K562 (cell line): ENCODE data around the gene HAAO. TPM values are rescaled to one million over a fixed set of nuclear protein-coding genes. Genes with fewer than 3 reads are reported as not detected.
A peak's percentile ranks its signal among the peaks of the same experiment; 100 is the strongest.

Experiments
- EWSR1 ChIP-seq: fragments of 450-650 bp; IDR thresholded peaks from 2 replicates; pipeline ENCODE4 v1.6.1; 2018; ENCODE audit warnings: borderline replicate concordance, mild to moderate bottlenecking, low read depth, moderate library complexity; ENCODE audit not compliant: partially characterized antibody
- GTF2A2 ChIP-seq: IDR thresholded peaks from 2 replicates; pipeline ENCODE4 v1.6.1; 2016; ENCODE audit warnings: mild to moderate bottlenecking, missing genetic modification characterization, missing compliant biosample characterization
- HDAC1 ChIP-seq, 2 experiments: fragments of 450-650 bp; IDR thresholded peaks; 2 replicates each; pipeline ENCODE4 v1.6.1; 2016 to 2017; ENCODE audit warnings: inconsistent platforms in 1 of 2, mild to moderate bottlenecking in 1 of 2, moderate library complexity in 1 of 2
- MCM5 ChIP-seq: fragments of 450-650 bp; IDR thresholded peaks from 2 replicates; pipeline ENCODE4 v1.6.1; 2016; ENCODE audit warnings: low read depth
- NUFIP1 ChIP-seq: fragments of 450-650 bp; IDR thresholded peaks from 2 replicates; pipeline ENCODE4 v1.6.1; 2018; ENCODE audit not compliant: partially characterized antibody
- PREB ChIP-seq: sonication (generic); formaldehyde crosslinking; IDR thresholded peaks from 2 replicates; pipeline ENCODE4 v1.8.1; 2023; ENCODE audit warnings: mild to moderate bottlenecking, missing genetic modification reagents
- RBM39 ChIP-seq: fragments of 200-400 bp; formaldehyde crosslinking; optimal IDR thresholded peaks from 2 replicates; pipeline ENCODE3; 2018; ENCODE audit warnings: low read depth, low read length
- SIN3B ChIP-seq: fragments of 450-650 bp; IDR thresholded peaks from 2 replicates; pipeline ENCODE4 v1.6.1; 2017; ENCODE audit warnings: low read depth, mild to moderate bottlenecking, moderate library complexity
- SMARCC2 ChIP-seq: fragments of 450-650 bp; IDR thresholded peaks from 2 replicates; pipeline ENCODE4 v1.6.1; 2017; ENCODE audit warnings: antibody characterized with exemption, moderate library complexity, mild to moderate bottlenecking, low read depth
- SMC3 ChIP-seq: conservative IDR thresholded peaks from 2 replicates; pipeline ENCODE4 v1.6.1; 2011; ENCODE audit warnings: low read depth, low read length, improper control_type of control experiment; ENCODE audit not compliant: insufficient read depth
- SNRNP70 ChIP-seq: fragments of 200-400 bp; formaldehyde crosslinking; optimal IDR thresholded peaks from 2 replicates; pipeline ENCODE3; 2017; ENCODE audit warnings: low read depth, low read length
- SREBF1 ChIP-seq: fragments of 150-350 bp; IDR thresholded peaks from 2 replicates; pipeline ENCODE4 v1.6.1; 2014; ENCODE audit warnings: antibody characterized with exemption, low read depth, low read length, borderline replicate concordance
- SRF ChIP-seq, 2 experiments: fragments of 250-450, 450-650 bp in 1 of 2; sonication (Bioruptor Pico) in 1 of 2; sonication (generic) in 1 of 2; formaldehyde crosslinking; IDR thresholded peaks; 2 replicates each; pipeline versions ENCODE4 v1.5.0 to v1.5.1; 2020 to 2022; ENCODE audit warnings: mild to moderate bottlenecking in 1 of 2, missing genetic modification reagents in 1 of 2
- TEAD4 ChIP-seq, 2 experiments: sonication (generic) in 1 of 2; formaldehyde crosslinking in 1 of 2; IDR thresholded peaks; 2 replicates each; pipeline versions ENCODE4 v1.6.1 to v1.8.0; 2012 to 2022; ENCODE audit warnings: borderline replicate concordance in 1 of 2, inconsistent platforms in 1 of 2, low read length in 1 of 2, mild to moderate bottlenecking in 1 of 2, missing genetic modification reagents in 1 of 2
- ZFX ChIP-seq: sonication (generic); formaldehyde crosslinking; IDR thresholded peaks from 2 replicates; pipeline ENCODE4 v1.8.0; 2022; ENCODE audit warnings: mild to moderate bottlenecking, missing genetic modification reagents, moderate library complexity
- polyA plus RNA-seq, 8 experiments: library from polyadenylated mRNA; depleted of rRNA in 4 of 8; stranded (reverse) in 5 of 8; unstranded in 3 of 8; fragments of >200 nt; fragmentation: Nextera tagmentation in 2 of 8; fragmentation: Illumina TruSeq in 1 of 8; extraction: Ambion mirVana in 2 of 8; extraction: Trizol in 1 of 8; gene quantifications; 2 replicates each; pipeline versions ENCODE4 v1.2.1 to v1.2.3, GENCODE V29; 2011 to 2014; ENCODE audit warnings: inconsistent platforms in 1 of 8, missing spikeins in 1 of 8
- total RNA-seq, 7 experiments: library from RNA; depleted of rRNA in 6 of 7; stranded (reverse); fragments of >200 nt in 6 of 7; fragmentation: Illumina TruSeq in 2 of 7; extraction: Trizol in 2 of 7; gene quantifications; 2 replicates each; pipeline versions ENCODE4 v1.2.1 to v1.2.3, GENCODE V29; 2011 to 2021; ENCODE audit warnings: low replicate concordance in 1 of 7
- TF ChIP-seq, protein P1 (sequence below): fragments of 250-450 bp; sonication (Bioruptor Pico); IDR thresholded peaks from 2 replicates; pipeline ENCODE4 v1.5.0; 2020; ENCODE audit warnings: mild to moderate bottlenecking

Gene HAAO
- total and polyA plus RNA-seq, 9 of the 15 experiments (the other 6 are each of a cell fraction or from before 2014, with no cell fraction given) = not detected

GRCh38 chr2:42770288-42771131 lies 21.9 kb downstream of the HAAO start (continued):
- TF ChIP-seq, protein P1, sequence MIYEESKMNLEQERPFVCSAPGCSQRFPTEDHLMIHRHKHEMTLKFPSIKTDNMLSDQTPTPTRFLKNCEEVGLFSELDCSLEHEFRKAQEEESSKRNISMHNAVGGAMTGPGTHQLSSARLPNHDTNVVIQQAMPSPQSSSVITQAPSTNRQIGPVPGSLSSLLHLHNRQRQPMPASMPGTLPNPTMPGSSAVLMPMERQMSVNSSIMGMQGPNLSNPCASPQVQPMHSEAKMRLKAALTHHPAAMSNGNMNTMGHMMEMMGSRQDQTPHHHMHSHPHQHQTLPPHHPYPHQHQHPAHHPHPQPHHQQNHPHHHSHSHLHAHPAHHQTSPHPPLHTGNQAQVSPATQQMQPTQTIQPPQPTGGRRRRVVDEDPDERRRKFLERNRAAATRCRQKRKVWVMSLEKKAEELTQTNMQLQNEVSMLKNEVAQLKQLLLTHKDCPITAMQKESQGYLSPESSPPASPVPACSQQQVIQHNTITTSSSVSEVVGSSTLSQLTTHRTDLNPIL (CRISPR knock-in tag) = no peak
- no peak for TF ChIP-seq MCM5
- no peak for TF ChIP-seq NUFIP1
- TF ChIP-seq SMARCC2 = no peak
- TF ChIP-seq RBM39 = no peak
- no peak for TF ChIP-seq PREB (CRISPR knock-in tag)
- peak; percentile 57; the same call in 1 of the 2 replicates for TF ChIP-seq SMC3
- no peak for TF ChIP-seq SIN3B
- TF ChIP-seq GTF2A2 (tag) = no peak
- TF ChIP-seq HDAC1 (IDR thresholded peaks at IDR 0.05) = no peak
- no peak for TF ChIP-seq SNRNP70
- TF ChIP-seq SRF (CRISPR knock-in tag; IDR thresholded peaks at IDR 0.05) = no peak
- peak; percentile 20; the same call in 1 of the 2 replicates for TF ChIP-seq ZFX (CRISPR knock-in tag)
- 0 out of 2 replicates have a peak, but pooled peaks have one; percentile 19 for TF ChIP-seq TEAD4 (IDR thresholded peaks at IDR 0.05; ENCODE audit: low read length)
- TF ChIP-seq TEAD4 (CRISPR knock-in tag; IDR thresholded peaks at IDR 0.05; ENCODE audit: borderline replicate concordance) = no peak
- no peak for TF ChIP-seq SREBF1
- TF ChIP-seq EWSR1 = no peak
